ENCODE results near the gene ZNF558. TPM values are rescaled to one million over a fixed set of nuclear protein-coding genes. Genes with fewer than 3 reads are reported as not detected.

ZNF558 gene
- total and polyA plus RNA-seq, 2 donors (not counting 3 experiments of a cell fraction or from before 2014, with no cell fraction given): 0.35 to 4.2 TPM

DNA sequence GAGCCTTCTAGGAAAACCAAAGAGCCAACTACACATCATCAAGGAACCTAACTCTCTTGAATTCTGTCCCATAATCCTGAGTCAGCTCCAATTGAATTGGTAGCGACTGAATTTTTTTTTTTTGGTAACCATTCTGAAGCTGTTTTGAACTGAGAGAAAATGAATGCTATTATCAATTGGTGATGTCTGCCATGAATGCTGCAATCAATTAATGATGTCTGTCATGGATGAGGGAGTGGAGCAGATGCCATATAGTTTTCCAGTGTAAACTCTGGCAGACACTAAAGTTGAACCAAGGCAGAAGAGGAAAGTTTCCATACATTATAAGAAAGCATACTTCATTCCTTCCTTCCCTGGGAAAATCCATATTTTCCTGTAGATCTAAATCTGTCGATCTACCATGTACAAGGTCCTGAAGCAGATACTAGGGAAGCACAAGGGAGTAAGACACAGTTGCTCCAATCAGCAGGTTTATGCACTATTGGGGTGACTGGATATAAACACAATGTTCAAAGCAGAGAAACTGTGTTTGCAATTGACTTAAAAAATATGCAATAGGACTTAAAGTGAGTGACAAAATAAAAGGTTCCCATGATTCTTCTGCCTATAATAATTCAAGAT is 48.9 kb upstream of the ZNF558 start:
- TF ChIP-seq FOS (IDR thresholded peaks at IDR 0.05; ENCODE audit: borderline replicate concordance, insufficient read depth, low read length) (no peak), POLR2AphosphoS5 (IDR thresholded peaks at IDR 0.05; ENCODE audit: insufficient read depth, low read depth, low read length) (no peak), GATA2 (IDR thresholded peaks at IDR 0.05; ENCODE audit: insufficient read depth, insufficient read length, low read depth, low read length) (no peak)
- Histone ChIP-seq H2AFZ (ENCODE audit: low read depth, low read length) (no peak overlapping the region), H3K36me3 (ENCODE audit: control insufficient read depth in 2 of 2, extremely low read depth in 1 of 2, insufficient read depth in 2 of 2, low read length in 2 of 2) (no peaks in the 10 kb centered on the region), H4K20me1 (replicated peaks; ENCODE audit: control insufficient read depth, extremely low read depth, insufficient read depth, low read length) (no peaks in the 10 kb centered on the region), H3K27me3 (ENCODE audit: control insufficient read depth in 2 of 2, insufficient read depth in 2 of 2, low read length in 2 of 2) (no peaks in the 10 kb centered on the region), H3K4me1 (ENCODE audit: control insufficient read depth, extremely low read depth, insufficient read depth, low read length) (no peaks in the 10 kb centered on the region), H3K4me2 (ENCODE audit: insufficient read depth, low read length) (no peak overlapping the region), H3K27ac (ENCODE audit: insufficient read depth, low read depth, low read length) (no peak overlapping the region), H3K9ac (replicated peaks; ENCODE audit: extremely low read depth, insufficient read depth, low read length) (no peak overlapping the region), H3K9me3 (replicated peaks; ENCODE audit: control insufficient read depth, insufficient read depth, low read length) (peaks cover 2% of the 10 kb centered on the region), H3K79me2 (ENCODE audit: control insufficient read depth, insufficient read depth, low read length) (no peaks in the 10 kb centered on the region), H3K4me3 (replicated peaks in 1 of 3; ENCODE audit: insufficient read depth in 1 of 3, low read depth in 1 of 3, low read length in 3 of 3) (no peak overlapping the region), H3K9me1 (replicated peaks; ENCODE audit: control insufficient read depth, extremely low read depth, insufficient read depth, low read length) (no peaks in the 10 kb centered on the region)
- CTCF ChIA-PET: interaction anchor here (0.7 kb wide), 1 partner anchor 898 kb away, joined by 3 read pairs; no protein-coding TSS in a partner anchor
- DNase-seq (ENCODE audit: low read depth, low spot score) (no peak), FAIRE-seq (no peak)
- POLR2A ChIA-PET: no interaction called here
- dilution Hi-C loops (cut with MboI; ENCODE audit: extremely low pct_ligation_motif_present, low sequenced_read_pairs): no loop called here
- intact Hi-C loops (cut with micrococcal nuclease): no loop called here
- no TSS peak for BruUV-seq (replicated peaks)

DNA sequence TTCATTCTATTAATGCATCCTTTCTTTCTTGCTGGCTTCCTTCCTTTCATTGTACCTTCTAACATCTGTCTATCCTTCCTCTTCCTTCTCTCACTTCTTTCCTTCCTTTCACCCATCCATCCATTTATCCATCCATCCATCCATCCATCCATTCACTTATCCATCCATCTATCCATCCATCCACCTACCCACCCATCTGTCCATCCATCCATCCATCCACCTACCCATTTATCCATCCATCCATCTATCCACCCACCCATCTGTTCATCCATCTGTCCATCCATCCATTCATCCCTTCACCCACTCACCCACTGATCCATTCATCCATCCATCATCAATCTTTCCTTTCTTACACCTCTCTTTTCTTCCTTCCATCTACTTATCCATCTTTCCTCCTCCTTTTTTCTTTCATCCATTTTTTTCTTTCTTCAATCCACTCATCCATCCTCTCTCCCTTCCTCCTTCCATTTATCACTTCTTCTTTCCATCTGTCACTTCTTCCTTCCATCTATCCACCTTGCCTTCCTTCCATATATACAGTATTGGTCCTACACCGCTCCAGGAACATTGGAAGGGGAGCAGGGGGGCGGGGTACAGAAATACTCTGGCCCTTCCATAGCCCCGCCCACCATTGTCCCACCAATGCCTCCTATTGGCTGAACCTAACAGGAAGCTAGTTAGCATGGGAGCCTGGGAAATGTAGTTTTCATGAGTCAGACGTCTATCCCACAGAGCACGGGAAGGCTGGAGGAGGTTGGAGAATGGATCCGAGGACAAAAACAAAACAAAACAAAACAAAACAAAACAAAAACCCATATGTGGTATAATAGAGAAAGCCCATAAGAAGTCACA is 46.0 kb upstream of the ZNF558 start:
- Histone ChIP-seq H3K27me3 (ENCODE audit: control insufficient read depth in 2 of 2, insufficient read depth in 2 of 2, low read length in 2 of 2) (no peaks in the 10 kb centered on the region), H3K9ac (replicated peaks; ENCODE audit: extremely low read depth, insufficient read depth, low read length) (no peak overlapping the region), H3K4me3 (replicated peaks in 1 of 3; ENCODE audit: insufficient read depth in 1 of 3, low read depth in 1 of 3, low read length in 3 of 3) (no peak overlapping the region), H3K4me2 (ENCODE audit: insufficient read depth, low read length) (no peak overlapping the region), H3K36me3 (ENCODE audit: control insufficient read depth in 2 of 2, extremely low read depth in 1 of 2, insufficient read depth in 2 of 2, low read length in 2 of 2) (no peaks in the 10 kb centered on the region), H3K9me3 (replicated peaks; ENCODE audit: control insufficient read depth, insufficient read depth, low read length) (peaks cover 2% of the 10 kb centered on the region), H3K4me1 (ENCODE audit: control insufficient read depth, extremely low read depth, insufficient read depth, low read length) (no peaks in the 10 kb centered on the region), H4K20me1 (replicated peaks; ENCODE audit: control insufficient read depth, extremely low read depth, insufficient read depth, low read length) (no peaks in the 10 kb centered on the region), H3K79me2 (ENCODE audit: control insufficient read depth, insufficient read depth, low read length) (no peaks in the 10 kb centered on the region), H3K27ac (ENCODE audit: insufficient read depth, low read depth, low read length) (no peak overlapping the region), H3K9me1 (replicated peaks; ENCODE audit: control insufficient read depth, extremely low read depth, insufficient read depth, low read length) (no peaks in the 10 kb centered on the region), H2AFZ (ENCODE audit: low read depth, low read length) (no peak overlapping the region)
- no peak for FAIRE-seq
- ChIA-PET CTCF (no interaction called here), POLR2A (no interaction called here)
- intact Hi-C loops (cut with micrococcal nuclease) (no loop called here), dilution Hi-C loops (cut with MboI; ENCODE audit: extremely low pct_ligation_motif_present, low sequenced_read_pairs) (no loop called here)
- BruUV-seq (replicated peaks): no TSS peak
- TF ChIP-seq, protein P1, sequence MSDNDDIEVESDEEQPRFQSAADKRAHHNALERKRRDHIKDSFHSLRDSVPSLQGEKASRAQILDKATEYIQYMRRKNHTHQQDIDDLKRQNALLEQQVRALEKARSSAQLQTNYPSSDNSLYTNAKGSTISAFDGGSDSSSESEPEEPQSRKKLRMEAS (IDR thresholded peaks at IDR 0.05; ENCODE audit: insufficient read depth, insufficient read length): no peak
- TF ChIP-seq JUN (IDR thresholded peaks at IDR 0.05; ENCODE audit: borderline replicate concordance, insufficient read depth, insufficient read length, low read depth) (no peak), FOS (IDR thresholded peaks at IDR 0.05; ENCODE audit: borderline replicate concordance, insufficient read depth, low read length) (no peak), GATA2 (IDR thresholded peaks at IDR 0.05; ENCODE audit: insufficient read depth, insufficient read length, low read depth, low read length) (no peak), EZH2 (IDR thresholded peaks at IDR 0.05; ENCODE audit: borderline replicate concordance, low read depth, low read length, severe bottlenecking) (no peak), POLR2AphosphoS5 (IDR thresholded peaks at IDR 0.05; ENCODE audit: insufficient read depth, low read depth, low read length) (no peak), MYC (IDR thresholded peaks at IDR 0.05; ENCODE audit: low read depth, low read length) (no peak), POLR2A (IDR thresholded peaks at IDR 0.05; ENCODE audit: low read depth, low read length) (no peak)
- TF ChIP-seq, protein P2, sequence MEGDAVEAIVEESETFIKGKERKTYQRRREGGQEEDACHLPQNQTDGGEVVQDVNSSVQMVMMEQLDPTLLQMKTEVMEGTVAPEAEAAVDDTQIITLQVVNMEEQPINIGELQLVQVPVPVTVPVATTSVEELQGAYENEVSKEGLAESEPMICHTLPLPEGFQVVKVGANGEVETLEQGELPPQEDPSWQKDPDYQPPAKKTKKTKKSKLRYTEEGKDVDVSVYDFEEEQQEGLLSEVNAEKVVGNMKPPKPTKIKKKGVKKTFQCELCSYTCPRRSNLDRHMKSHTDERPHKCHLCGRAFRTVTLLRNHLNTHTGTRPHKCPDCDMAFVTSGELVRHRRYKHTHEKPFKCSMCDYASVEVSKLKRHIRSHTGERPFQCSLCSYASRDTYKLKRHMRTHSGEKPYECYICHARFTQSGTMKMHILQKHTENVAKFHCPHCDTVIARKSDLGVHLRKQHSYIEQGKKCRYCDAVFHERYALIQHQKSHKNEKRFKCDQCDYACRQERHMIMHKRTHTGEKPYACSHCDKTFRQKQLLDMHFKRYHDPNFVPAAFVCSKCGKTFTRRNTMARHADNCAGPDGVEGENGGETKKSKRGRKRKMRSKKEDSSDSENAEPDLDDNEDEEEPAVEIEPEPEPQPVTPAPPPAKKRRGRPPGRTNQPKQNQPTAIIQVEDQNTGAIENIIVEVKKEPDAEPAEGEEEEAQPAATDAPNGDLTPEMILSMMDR (IDR thresholded peaks at IDR 0.05; ENCODE audit: extremely low read depth in 1 of 2, insufficient read depth in 1 of 2, low read depth in 1 of 2, low read length in 2 of 2): no peak
- DNase-seq (ENCODE audit: low read depth, low spot score): no peak
